GM18505 (cell line): ENCODE results near the gene RASGEF1C.

Experiments
- ATAC-seq: cut with Tn5 transposase; IDR thresholded peaks from one replicate; pipeline ENCODE4 v1.9.1; 2021; ENCODE audit not compliant: unreplicated experiment
- POLR2A ChIP-seq: IDR thresholded peaks from 4 replicates; pipeline ENCODE4 v1.6.1; 2011; ENCODE audit warnings: borderline replicate concordance; ENCODE audit not compliant: insufficient read depth, insufficient read length; ENCODE audit errors: extremely low read depth

Gene RASGEF1C

DNA sequence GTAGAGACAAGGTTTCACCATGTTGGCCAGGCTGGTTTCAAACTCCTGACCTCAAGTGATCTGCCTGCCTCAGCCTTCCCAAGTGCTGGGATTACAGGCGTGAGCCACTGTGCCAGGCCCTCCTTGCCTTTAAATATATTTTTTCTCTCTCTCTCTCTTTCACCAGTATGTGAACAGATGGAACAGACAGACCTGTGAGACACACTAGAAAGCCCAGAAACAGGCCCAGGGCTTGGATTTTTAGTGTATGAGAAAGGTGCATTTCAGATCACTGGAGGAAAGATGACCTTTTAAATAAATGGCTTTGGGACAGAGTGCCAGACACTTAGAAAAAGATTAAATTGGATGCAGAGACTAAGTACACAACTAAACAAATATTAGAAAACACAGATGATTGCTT, 3.1 kb downstream of the RASGEF1C start:
- no peak for TF ChIP-seq POLR2A
- ATAC-seq, result no peak

DNA sequence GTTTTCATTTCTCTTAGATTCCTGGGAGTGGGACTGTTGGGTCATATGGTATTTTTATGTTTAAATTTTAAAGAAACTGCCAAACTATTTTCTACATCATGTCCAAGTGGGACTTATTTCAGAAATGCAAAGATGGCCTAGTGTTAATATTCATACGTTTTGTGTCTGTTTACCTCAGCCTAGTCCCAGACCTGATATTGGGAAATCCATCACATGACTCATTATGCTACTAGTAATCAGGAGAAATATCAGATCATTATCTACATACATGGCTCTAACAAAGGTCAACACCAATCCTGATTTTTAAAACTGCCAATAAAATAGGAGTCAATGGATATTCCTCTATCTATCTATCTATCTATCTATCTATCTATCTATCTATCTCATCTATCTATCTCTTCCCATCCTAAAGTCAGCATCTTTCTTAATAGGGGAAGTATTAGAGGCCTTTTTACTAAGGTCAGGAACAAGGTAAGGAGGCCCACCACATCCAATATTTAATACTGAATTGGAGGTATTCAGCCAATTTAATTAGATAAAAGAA, 4.7 kb downstream of the RASGEF1C start:
- no peak for TF ChIP-seq POLR2A
- ATAC-seq, result no peak

DNA sequence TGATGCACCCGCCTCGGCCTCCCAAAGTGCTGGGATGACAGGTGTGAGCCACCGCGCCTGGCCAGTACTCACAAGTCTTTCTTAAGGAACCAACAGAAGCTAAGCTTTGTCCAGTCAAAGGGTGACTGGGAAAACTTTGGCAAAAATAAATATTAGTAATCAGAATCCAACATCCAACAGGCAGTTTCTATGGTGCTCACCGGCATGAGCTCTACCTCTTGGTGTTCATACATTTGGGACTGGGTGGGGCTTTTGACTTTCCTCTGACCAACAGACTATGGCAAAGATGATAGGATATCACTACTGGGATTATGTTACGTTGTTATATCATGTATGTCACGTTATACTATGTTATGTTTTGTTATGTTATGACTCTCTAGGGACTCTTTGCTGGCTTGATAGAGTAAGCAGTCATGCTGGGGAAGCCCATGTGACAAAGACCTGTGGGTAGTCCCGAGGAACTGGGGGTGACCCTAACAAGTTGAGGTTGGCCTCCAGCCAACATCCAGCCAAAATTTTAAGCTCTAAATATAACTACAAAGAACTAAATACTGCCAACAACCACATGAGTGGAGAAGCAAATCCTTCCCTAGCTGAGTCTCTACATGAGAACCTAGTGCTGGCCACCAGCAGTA, 6.0 kb downstream of the RASGEF1C start:
- no peak for TF ChIP-seq POLR2A
- ATAC-seq, result no peak

DNA sequence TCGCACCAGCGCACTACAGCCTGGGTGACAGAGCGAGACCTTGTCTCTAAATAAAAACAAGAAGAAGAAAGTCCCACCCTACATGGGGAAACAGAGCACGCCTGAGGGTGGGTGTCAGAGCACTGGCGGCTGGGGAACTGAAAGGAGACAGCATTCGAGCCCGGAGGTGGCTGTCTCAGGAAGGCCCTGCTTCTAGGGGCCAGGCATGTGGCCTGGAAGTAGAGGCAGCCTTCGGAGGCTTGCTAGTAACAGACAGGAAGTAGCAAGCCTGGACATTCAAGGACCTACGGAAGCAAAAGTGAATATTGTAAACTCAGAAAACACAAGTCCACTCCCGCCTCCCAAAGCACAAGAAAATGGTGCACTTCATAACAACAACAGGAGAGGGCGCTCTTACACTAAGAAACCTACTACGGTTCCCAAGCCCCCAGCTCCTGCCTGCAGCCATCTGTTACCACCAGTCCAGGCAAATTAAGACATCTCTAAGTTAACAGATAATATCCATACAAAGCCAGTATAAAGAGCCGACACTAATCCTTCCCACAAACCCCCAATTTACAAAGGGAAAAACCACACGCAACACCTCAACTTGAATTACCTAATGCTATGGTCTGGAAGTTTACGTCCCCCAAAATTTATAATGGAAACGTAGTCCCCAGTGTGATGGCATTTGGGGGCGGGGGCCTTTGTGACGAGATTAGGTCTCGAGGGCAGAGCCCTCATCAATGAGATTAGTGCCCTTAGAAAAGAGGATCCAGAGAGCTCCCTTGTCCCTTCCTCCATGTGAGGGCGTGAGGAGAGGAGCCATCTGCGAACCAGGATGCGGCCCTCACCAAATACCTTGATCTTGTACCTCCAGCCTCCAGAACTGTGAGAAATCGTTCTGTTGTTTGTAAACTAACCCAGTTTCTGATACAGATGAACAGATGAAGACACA, 7.7 kb downstream of the RASGEF1C start:
- TF ChIP-seq POLR2A, result no peak
- no peak for ATAC-seq

DNA sequence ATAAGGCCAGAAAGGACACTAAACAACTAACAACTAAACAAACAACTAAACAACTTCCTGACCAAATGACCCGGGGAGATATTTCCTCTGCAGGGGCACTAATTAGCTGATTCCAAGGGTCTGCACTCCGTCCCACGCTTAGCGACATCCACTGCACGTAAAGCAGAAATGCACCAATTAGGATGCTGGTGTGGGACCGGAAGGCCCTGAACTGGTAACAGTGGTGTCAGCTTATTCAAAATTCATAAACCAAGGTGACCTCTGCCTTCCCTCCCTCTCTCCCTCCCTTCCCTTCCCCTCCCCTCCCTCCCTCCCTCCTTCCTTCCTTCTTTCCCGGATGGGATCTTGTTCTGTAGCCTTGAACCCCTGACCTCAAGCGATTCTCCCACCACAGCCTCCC, 9.6 kb downstream of the RASGEF1C start:
- no peak for TF ChIP-seq POLR2A
- no peak for ATAC-seq

DNA sequence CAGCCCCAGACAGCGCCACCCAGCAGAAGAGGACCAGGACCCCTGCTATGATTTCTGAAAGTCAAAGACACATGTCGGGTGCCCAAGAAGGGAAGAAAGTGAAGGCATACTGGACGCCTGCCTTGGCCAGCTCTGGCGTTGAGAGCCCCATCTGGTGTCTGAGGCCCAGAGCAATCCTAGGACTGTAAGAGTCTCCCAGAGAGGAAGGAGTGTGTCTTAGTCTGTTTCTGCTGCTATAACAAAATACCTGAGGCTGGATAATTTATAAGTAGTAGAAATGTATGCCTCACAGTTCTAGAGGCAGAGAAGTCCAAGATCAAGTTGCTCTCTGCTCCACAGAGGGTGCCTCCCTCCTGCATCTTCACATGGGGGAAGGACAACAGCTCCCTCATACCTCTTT, 10.8 kb downstream of the RASGEF1C start:
- no peak for TF ChIP-seq POLR2A
- ATAC-seq, result no peak

DNA sequence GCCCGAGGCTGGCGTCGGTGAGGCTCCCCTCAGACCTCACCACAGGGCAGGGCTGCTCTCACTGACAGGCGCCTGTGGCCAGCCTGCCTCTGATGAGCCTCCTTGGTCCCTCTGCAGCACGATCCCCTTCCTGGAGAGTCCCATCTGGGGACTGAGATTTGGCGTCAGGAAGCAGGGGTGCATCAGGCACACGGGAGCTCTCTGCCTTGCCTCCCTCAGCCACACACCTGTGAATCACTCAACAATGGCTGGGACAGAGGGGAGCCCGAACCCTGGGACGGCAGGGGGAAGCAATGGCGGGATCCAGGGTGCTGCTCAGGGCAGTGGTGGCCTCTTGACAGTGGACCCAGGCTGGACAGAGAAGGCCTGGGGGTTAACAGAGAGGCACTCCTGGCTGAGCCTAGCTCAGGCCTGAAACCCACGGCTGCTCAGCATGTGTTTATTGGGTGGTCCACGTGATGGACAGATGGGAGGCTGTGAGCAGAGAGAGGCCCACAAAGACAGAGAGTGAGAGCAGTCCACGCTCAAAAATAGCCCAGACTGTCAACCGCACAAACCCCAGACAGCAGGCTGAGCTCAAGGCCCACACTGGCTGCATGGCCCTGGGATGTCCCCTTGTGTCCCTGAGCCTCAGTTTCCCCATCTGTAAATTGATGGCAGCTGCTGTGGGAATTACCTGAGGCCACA, 11.9 kb downstream of the RASGEF1C start:
- no peak for ATAC-seq
- TF ChIP-seq POLR2A, result no peak

DNA sequence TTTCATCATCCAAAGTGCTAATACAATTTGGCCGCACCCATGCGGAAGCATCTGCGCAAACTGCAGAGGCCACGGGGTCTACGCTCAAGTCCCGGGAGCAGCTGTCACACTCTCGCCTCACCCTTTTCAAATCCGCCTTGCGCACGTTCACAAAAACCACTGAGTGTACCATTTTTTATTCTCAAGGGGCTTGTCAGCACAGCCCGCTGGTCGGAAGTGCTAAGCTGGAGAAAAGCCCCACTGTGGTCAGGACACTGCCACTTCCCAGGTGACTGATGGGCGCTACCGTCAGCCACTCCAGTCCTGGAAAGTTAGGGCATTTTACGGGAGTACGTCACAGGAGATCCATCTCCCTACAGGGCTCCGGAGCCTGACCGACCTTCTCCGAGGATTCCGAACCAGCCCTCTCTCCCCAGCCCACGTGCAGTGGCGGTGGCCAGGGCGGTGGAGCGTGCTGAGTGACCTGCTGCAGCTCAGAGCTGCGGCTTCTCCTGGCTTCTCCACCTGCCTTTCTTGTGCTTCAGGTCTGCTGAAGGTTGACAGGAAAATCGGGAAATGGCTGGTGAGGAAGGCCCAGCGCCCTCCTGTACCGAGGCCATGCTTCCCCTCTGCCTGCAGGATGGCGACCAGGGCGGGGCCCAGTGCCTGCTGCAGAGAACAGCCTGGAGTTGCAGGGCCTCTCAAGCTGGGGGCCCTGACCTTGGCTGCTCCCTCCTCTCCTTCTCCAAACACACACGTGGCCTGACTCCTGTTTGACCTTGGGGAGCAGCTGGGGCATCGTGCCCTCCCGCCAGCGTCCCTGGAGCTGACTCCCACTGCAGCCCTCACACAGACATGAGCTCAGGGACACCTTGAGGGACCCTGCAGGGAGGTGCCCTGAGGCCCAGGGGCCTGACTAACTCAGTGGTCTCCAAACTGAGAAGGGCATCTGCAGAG, 14.3 kb downstream of the RASGEF1C start:
- no peak for TF ChIP-seq POLR2A

DNA sequence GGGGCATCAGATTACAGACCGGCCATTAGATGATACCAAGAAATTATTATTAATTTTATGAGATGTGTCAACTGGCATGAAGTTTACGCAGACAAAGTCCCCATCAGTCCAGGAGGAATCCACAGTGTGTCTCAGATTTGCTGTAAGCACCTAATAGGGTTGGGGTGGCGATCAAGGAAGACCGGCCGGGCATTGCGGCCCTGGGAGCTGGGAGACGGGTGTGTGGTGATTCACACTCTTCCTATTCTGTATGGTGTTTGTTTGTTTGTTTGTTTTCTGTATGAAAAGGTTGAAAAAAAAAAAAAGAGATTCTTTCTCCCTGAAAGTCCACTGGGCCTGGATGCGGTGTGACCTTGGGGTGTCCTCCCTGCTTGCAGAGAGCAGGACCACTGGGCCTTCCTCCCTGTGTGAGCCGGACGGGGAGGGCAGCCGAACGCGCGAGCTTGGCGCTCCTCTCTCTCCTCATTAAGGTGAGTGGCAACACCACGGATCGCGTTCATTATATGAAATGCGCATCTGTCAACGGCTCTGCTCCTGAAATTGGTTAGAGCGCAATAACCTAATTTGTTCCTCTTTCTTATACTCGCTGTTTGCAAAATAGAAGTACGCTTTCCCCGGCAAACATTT, 15.1 kb downstream of the RASGEF1C start:
- ATAC-seq, result no peak
- TF ChIP-seq POLR2A, result no peak

More for the DNA sequence above, 14.3 kb downstream of the RASGEF1C start:
- no peak for ATAC-seq

DNA sequence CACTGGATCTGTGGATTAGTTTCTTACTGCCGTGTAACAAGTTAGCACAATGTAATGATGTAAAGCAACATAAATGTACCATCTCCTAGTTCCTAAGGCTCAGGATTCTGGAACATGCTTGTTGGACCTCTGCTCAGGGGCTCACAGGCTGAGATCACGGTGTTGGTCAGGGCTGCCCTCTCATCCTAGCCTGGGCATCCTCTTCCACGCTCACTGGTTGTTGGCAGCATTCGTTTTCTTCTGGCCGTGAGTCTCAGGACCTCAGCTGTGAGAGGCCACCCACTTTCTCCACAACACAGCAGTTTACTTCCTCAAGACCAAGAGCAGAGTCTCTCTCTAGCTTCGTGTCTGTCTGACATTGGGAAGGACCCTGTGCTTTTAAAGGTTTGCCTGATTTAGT, 17.3 kb downstream of the RASGEF1C start:
- TF ChIP-seq POLR2A, result no peak

DNA sequence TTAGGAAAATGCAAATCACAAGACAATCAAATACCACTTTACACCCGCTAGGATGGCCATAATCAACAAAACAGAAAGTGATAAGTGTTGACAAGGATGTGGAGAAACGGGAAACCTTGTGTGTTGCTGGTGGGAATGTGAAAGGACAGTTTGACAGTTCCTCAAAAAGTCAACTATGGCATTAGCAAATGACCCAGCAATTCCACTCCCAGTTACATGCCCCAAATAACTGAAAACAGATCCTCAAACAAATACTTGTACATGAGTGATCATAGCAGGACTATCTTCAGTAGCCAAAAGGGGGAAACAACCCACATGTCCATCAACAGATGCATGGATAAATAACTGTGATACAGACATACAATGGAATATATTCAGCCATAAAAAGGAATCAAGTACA, 21.2 kb downstream of the RASGEF1C start:
- TF ChIP-seq POLR2A, result no peak
- ATAC-seq, result no peak

More for the DNA sequence above, 17.3 kb downstream of the RASGEF1C start:
- ATAC-seq, result no peak

DNA sequence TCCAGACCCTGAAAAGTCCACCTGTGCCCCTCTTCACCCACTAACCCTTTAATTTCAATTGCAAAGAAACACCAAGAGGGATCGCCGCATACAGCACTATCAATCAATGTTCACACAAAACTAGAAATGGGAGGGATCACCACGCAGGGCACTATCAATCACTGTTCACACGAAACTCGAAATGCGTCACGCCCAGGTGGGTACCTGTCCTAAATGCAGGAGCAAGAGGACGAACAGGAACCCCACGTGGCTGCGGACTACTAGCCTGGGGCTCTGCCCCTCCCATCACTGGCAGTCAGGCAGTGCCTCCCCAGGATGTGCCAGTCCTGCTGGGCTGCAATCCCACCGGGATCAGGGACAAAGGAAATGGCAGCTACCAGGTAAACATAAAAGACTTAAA, 28.2 kb downstream of the RASGEF1C start:
- TF ChIP-seq POLR2A, result no peak
- ATAC-seq, result no peak
